ENCODE results near the gene DYRK4.

DNA sequence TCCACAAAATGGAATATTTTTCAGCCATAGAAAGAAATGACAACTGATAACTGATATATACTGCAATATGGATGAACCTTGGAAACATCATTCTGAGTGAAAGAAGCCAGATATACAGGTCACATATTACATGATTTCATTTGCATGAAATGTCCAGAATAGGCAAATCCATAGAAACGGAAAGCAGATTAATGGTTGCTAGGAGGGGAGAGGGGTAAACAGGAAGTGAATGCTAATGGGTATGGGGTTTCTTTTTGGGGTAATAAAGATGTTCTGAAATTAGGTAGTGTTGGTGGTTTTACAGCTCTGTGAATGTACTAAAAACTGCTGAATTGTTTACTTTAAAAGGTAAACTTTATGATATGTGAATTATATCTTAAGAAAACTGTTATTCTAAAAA is 16.8 kb upstream of the DYRK4 start:
- no peak for TF ChIP-seq EZH2 (IDR thresholded peaks at IDR 0.05)
- TF ChIP-seq, protein P1, sequence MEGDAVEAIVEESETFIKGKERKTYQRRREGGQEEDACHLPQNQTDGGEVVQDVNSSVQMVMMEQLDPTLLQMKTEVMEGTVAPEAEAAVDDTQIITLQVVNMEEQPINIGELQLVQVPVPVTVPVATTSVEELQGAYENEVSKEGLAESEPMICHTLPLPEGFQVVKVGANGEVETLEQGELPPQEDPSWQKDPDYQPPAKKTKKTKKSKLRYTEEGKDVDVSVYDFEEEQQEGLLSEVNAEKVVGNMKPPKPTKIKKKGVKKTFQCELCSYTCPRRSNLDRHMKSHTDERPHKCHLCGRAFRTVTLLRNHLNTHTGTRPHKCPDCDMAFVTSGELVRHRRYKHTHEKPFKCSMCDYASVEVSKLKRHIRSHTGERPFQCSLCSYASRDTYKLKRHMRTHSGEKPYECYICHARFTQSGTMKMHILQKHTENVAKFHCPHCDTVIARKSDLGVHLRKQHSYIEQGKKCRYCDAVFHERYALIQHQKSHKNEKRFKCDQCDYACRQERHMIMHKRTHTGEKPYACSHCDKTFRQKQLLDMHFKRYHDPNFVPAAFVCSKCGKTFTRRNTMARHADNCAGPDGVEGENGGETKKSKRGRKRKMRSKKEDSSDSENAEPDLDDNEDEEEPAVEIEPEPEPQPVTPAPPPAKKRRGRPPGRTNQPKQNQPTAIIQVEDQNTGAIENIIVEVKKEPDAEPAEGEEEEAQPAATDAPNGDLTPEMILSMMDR (IDR thresholded peaks at IDR 0.05), result no peak

Measured in neural progenitor cell (in vitro differentiated cells).